ENCODE results near the gene ATXN7L1.
"Not testable (repeated sequence)": the region's sequence is repeated elsewhere in the genome, so short reads cannot be mapped to it uniquely, and the experiment has no call there.

Gene ATXN7L1

DNA sequence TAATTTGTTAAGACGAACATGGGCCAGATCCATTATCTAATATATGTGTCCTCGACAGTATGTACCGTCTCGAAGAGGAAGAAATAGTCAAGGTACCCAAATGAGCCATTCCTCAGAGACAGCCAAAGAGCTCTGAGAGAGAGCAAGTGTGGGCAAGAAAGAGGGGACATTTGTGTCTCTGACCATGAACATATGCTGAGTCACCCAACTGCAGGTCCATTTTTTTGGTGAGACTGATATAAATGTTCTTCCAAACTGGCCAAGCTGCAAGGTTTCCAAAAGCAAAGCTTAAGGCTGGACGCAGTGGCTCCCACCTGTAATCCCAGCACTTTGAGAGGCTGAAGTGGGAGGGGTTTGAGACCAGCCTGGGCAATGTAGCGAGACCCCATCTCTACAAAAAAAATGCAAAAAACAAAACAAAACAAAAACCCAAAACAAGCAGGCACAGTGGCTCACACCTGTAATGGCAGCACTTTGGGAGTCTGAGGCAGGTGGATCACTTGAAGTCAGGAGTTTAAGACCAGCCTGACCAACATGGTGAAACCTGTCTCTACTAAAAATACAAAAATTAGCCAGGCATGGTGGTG is 26.0 kb upstream of the ATXN7L1 start:
- Mint-ChIP-seq H3K27me3 (no peaks in the 10 kb centered on the region), H3K4me1 (peaks cover 21% of the 10 kb centered on the region), H3K27ac (no peak overlapping the region), H3K9me3 (no peaks in the 10 kb centered on the region), H3K36me3 (peaks cover 2% of the 10 kb centered on the region), H3K4me3 (no peak overlapping the region)

DNA sequence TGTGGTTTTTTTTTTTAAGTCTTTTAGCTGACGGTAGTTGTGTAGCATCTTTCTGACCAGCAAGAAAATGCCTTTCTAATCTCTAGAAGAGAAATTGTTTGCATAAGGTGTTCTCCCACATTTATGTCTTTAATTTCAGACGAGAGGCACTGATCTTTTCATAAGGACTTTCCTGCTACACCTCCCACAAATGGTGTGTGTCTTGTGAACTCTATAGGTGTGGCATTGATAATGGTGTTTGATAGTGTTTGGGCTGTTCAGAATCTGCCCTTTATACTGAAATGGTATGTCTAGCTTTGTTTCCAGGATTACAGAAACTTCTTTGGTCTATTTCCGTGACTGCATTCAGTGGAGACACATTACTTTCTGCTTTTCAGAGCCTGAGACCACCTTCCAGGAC is 21.6 kb upstream of the ATXN7L1 start:
- Mint-ChIP-seq H3K4me1 (peaks cover 48% of the 10 kb centered on the region), H3K4me3 (no peak overlapping the region)

DNA sequence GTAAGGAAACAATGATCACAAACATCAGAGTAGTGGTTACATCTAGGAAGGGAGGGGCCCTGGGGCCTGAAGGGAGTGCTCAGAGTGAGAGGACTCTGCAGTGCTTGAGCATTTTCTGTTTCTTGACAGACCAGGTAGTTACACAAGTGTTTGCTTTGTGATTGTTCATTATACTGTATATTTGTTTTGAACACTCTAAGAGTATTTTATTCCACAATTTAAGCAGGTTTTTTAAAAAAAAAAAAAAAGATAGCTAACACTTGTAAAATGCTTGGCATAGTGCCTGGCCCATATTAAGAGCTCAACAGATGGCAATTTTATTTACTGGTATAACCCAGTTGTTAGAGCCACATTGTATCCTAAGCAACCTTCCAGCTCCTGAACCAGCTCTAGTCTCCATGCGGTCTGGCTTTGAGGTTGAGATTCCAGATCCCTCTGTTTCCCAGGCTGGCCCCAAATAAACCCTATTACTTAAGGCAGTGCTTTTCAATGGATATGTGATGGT is 20.1 kb upstream of the ATXN7L1 start:
- no peak overlapping the region for H3K27ac Mint-ChIP-seq
- no peaks in the 10 kb centered on the region for H3K9me3 Mint-ChIP-seq
- peaks cover 5% of the 10 kb centered on the region for H3K36me3 Mint-ChIP-seq
- H3K4me3 Mint-ChIP-seq, result no peak overlapping the region
- H3K27me3 Mint-ChIP-seq, result no peaks in the 10 kb centered on the region
- peaks cover 48% of the 10 kb centered on the region for H3K4me1 Mint-ChIP-seq

More for the DNA sequence above, 21.6 kb upstream of the ATXN7L1 start:
- Mint-ChIP-seq H3K9me3 (no peaks in the 10 kb centered on the region), H3K36me3 (peaks cover 5% of the 10 kb centered on the region), H3K27me3 (no peaks in the 10 kb centered on the region), H3K27ac (no peak overlapping the region)

DNA sequence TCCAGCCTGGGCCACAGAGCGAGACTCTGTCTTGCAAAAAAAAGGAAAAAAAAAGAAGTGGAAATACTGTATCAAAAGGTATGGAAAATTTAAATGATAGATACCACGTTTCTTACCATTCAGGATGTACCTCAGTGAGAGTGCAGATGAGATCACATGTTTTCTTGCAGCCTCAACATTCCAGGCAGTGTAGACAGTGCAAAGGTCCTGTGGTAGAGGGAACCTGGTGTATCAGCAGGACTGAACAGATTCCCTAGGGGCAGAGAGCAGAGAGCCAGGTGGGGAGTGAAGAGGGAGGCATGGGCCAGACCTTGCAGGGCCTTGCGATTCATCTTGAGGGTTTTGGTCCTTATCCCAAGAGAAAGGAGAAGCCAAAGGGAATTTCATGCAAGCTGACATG is 17.7 kb upstream of the ATXN7L1 start:
- Mint-ChIP-seq H3K9me3 (no peaks in the 10 kb centered on the region), H3K36me3 (peaks cover 5% of the 10 kb centered on the region), H3K4me1 (peaks cover 61% of the 10 kb centered on the region), H3K27ac (no peak overlapping the region), H3K4me3 (no peak overlapping the region), H3K27me3 (no peaks in the 10 kb centered on the region)

DNA sequence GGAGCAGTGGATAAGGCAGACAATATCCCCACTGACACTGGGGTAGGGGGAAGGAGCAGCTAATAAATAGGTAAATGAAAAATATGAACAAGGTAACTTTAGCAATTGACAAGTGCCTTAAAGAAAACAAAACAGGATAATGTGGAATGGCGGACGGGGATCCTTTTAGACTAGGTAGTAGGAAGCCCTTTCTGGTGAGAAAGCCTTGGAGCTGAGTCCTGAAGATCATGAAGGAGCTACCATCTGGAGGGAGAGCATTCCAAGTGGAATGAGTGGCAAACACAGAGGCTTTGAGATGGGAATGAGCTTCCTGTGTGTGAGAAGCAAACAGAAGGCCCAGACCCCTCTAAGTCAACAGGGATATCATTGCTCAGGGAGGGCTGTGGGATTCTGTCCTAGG is 16.0 kb upstream of the ATXN7L1 start:
- H3K36me3 Mint-ChIP-seq, result peaks cover 3% of the 10 kb centered on the region
- H3K4me1 Mint-ChIP-seq, result peaks cover 55% of the 10 kb centered on the region
- no peak overlapping the region for H3K4me3 Mint-ChIP-seq
- H3K27me3 Mint-ChIP-seq, result no peaks in the 10 kb centered on the region
- H3K9me3 Mint-ChIP-seq, result no peaks in the 10 kb centered on the region
- no peak overlapping the region for H3K27ac Mint-ChIP-seq

DNA sequence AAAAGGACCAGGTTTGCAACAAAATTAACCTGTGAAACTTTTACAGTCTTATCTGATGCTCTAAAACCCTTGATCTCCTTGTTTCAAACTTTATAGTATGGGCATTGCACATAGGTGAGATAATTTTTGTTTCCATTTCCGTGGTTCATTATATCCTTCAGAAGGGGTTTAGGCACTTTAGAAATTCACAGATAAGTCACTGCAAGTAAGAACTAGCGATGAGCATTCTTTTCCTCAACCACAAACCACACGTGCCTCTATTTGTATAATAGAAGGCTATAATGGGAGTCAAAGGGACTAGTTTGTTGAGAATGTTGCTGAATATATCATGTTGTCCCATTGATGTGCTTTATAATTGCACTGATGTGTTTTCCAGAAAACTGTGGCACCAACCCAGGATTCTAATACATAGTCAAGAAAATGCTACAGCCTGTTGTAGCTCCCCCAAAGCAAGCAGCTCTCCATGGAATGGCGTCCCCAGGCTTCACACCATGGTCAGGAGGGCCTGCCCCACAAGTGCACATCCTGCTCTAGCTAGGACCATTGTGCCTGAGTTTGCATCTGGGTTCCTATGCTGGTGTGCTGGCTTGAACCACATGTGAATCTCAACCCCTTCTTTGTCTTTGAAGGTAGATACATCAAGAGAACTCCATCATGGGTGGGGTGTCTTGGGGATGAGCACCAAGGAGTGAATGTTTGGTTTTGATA is 14.0 kb upstream of the ATXN7L1 start:
- Mint-ChIP-seq H3K9me3 (no peaks in the 10 kb centered on the region), H3K4me3 (peak overlapping the region; percentile 3), H3K27ac (peak overlapping the region; percentile 83), H3K36me3 (peaks cover 3% of the 10 kb centered on the region), H3K4me1 (peaks cover 55% of the 10 kb centered on the region), H3K27me3 (no peaks in the 10 kb centered on the region)

DNA sequence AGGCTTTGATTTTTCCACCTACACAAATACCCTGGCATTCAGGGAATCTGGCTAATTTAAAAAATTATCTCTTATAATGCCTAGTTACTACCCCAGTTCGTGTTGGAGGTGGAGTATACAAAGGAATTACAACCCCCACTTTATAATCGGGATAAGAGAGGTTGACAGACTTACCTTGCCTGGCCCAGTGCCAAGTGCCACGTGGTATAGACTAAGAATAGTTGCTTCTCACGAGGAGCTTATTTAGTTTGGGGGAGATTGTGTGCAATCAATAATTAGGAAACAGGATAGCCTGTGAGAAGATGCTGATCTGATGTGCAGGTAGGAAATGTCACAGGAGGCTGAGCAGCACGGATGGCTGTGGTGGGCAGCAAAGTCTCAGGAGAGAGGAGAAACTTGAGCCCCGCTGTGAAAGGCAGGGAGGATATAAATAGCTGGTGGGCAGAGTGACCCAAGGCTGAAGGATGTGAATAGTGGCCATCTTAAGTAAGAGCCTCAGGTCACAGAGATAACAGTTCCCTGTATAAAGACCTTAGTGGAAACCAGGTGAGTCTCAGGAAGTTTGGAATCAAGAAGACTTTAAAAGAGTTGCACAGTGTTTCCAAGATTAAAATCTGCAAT is 11.3 kb upstream of the ATXN7L1 start:
- no peaks in the 10 kb centered on the region for H3K36me3 Mint-ChIP-seq
- no peak overlapping the region for H3K4me3 Mint-ChIP-seq
- H3K9me3 Mint-ChIP-seq, result no peaks in the 10 kb centered on the region
- H3K4me1 Mint-ChIP-seq, result peaks cover 61% of the 10 kb centered on the region
- H3K27me3 Mint-ChIP-seq, result no peaks in the 10 kb centered on the region
- H3K27ac Mint-ChIP-seq, result peak overlapping the region; percentile 15

DNA sequence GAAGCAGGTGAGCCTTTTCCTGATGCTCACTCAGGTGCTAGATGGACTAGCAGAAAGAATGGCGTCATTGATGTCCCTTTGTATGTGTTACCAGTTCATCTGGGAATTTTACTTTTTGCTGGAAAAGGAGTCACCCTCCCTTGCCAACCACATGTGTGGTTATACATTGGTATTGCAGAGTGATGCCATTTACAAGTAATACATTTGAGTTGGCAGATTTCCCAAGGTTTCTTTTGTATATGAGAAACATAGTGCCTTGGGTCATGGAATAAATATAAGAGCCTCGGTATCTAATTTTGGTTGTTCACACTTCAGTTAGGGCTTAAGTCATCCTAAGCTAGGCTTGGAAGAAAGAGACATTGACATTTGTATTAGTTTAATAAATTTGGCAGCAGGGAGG is 10.4 kb upstream of the ATXN7L1 start:
- Mint-ChIP-seq H3K27me3 (no peaks in the 10 kb centered on the region), H3K4me3 (no peak overlapping the region), H3K4me1 (peaks cover 61% of the 10 kb centered on the region), H3K9me3 (no peaks in the 10 kb centered on the region), H3K27ac (no peak overlapping the region), H3K36me3 (no peaks in the 10 kb centered on the region)

DNA sequence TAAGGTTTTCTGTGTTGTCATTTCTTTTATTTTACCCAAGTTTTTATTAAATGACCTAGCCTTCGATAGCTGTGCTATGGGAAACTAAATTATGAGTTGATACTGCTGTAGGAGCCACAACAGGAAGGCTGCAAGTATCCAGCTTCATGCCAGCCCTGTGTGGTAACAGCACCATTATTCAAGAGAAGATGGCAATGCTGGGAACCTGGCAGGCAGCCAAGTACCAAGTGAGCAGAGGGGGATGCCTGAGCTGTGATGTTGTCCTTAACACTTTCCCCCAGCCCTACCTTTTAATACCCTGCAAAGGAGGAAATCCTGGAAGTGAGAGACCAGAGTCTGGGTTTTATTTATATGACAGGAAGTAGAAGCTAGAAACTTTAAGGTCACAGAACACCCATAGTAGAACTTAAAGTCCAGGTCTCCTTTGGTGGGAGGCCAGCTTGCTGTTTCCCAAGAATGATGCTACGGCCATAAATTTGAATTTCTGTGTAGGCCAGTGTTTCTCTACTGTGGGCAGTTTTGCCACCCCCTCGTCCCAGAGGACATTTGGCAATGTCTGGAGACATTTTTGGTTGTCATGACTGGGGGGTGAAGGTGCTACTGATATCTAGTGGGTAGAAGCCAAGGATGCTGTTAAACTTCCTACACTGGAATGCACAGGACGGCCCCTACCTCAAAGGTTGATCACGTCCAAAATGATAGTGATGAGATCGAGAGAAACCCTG is 9.2 kb upstream of the ATXN7L1 start:
- Mint-ChIP-seq H3K4me1 (peaks cover 61% of the 10 kb centered on the region), H3K36me3 (no peaks in the 10 kb centered on the region), H3K27ac (peak overlapping the region; percentile 72)

DNA sequence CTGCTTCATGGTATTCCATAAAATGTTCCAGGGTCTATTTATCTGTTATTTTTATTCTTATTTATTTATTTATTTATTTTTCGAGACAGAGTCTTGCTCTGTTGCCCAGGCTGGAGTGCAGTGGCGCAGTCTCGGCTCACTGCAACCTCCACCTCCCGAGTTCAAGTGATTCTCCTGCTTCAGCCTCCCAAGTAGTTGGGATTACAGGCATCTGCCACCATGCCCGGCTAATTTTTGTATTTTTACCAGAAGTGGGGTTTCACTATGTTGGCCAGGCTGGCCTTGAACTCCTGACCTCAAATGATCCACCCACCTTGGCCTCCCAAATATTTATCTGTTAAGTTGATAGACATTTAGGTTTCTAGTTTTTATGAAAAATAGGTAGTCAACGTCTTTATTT is 6.8 kb upstream of the ATXN7L1 start:
- not testable (repeated sequence) for H3K4me3 Mint-ChIP-seq, H3K36me3 Mint-ChIP-seq, H3K27me3 Mint-ChIP-seq, H3K9me3 Mint-ChIP-seq, H3K27ac Mint-ChIP-seq
- H3K4me1 Mint-ChIP-seq, result peaks cover 71% of the 10 kb centered on the region

More for the DNA sequence above, 9.2 kb upstream of the ATXN7L1 start:
- H3K4me3 Mint-ChIP-seq, result peak overlapping the region; percentile 26
- H3K9me3 Mint-ChIP-seq, result no peaks in the 10 kb centered on the region
- no peaks in the 10 kb centered on the region for H3K27me3 Mint-ChIP-seq

DNA sequence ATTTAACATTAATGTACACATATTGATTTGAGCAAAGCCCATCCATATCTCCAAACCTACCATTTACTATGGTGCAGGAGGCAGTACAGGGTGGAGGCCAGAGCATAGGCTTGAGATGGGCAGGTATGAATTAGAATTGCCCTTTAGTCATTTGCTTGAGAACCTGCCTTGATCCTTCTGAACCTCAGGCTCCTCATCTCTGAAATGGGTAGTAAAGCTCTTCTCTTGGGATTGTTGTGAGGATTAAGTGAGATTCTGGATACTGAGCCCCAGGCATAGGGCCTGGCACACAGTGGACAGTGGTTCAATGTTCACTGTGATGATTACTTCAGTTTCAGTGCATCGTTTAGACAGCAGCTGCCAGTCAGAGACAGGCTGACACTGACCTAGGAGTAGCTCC is 5.0 kb upstream of the ATXN7L1 start:
- H3K27ac Mint-ChIP-seq, result no peak overlapping the region

DNA sequence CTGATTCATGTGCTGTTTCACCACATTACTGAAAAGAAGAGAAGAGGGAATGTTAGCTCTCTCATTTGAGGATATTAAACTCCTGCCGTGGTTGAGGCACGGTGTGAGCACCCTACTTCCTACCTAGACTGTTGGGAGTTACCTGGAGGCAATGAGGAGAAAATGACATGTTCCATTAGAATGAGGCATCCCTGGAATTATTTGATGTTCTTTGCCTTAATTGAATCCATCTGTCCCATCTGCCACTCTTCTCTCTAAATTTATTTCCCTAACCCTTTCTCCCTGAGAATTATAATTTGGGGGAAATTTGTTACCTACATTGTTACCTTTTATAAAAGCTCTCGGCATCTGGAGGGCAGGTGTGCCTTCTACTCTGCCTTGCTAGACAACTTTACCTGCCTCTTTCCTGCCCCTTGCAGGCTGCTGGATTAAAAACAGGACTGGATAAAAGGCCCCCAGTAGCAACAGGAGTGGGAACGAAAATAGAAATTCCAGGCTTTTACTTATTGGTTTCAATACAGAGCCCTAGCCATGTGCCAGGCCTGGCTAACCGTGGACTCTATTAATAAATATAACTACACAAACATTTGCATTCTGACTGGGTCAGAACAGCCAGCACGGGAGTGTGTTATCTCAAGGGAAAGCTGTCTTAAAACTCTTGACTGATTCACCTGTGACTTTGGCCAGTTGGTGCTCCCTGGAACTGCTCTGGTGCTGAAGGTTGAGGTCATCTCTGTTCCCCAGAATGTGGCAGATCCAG is 4.4 kb upstream of the ATXN7L1 start:
- no peaks in the 10 kb centered on the region for H3K36me3 Mint-ChIP-seq
- H3K27me3 Mint-ChIP-seq, result no peaks in the 10 kb centered on the region
- H3K4me1 Mint-ChIP-seq, result peaks cover 66% of the 10 kb centered on the region
- H3K9me3 Mint-ChIP-seq, result no peaks in the 10 kb centered on the region
- no peak overlapping the region for H3K4me3 Mint-ChIP-seq
- no peak overlapping the region for H3K27ac Mint-ChIP-seq

More for the DNA sequence above, 5.0 kb upstream of the ATXN7L1 start:
- no peaks in the 10 kb centered on the region for H3K9me3 Mint-ChIP-seq
- H3K36me3 Mint-ChIP-seq, result no peaks in the 10 kb centered on the region
- no peaks in the 10 kb centered on the region for H3K27me3 Mint-ChIP-seq
- no peak overlapping the region for H3K4me3 Mint-ChIP-seq
- H3K4me1 Mint-ChIP-seq, result peaks cover 68% of the 10 kb centered on the region

DNA sequence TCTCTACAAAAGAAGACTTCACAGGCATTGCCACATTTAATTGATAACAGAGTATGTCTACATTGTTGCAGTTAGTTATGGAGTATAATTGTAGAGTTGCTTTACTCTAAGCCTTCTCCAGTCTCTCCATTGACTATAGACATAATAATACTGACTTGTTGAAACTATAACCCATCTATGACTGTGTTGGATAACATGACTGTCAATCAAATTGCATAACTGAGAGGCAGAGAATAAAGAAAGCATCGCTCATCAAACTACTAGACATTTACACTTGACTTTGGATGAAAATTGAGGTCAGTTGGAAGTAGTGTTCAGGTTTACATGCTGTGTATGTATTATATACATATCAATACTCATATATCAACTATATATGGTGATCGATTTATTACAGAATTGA is 3.4 kb upstream of the ATXN7L1 start:
- Mint-ChIP-seq H3K9me3 (no peaks in the 10 kb centered on the region), H3K36me3 (no peaks in the 10 kb centered on the region), H3K4me3 (no peak overlapping the region), H3K27me3 (no peaks in the 10 kb centered on the region), H3K4me1 (peaks cover 66% of the 10 kb centered on the region), H3K27ac (no peak overlapping the region)

DNA sequence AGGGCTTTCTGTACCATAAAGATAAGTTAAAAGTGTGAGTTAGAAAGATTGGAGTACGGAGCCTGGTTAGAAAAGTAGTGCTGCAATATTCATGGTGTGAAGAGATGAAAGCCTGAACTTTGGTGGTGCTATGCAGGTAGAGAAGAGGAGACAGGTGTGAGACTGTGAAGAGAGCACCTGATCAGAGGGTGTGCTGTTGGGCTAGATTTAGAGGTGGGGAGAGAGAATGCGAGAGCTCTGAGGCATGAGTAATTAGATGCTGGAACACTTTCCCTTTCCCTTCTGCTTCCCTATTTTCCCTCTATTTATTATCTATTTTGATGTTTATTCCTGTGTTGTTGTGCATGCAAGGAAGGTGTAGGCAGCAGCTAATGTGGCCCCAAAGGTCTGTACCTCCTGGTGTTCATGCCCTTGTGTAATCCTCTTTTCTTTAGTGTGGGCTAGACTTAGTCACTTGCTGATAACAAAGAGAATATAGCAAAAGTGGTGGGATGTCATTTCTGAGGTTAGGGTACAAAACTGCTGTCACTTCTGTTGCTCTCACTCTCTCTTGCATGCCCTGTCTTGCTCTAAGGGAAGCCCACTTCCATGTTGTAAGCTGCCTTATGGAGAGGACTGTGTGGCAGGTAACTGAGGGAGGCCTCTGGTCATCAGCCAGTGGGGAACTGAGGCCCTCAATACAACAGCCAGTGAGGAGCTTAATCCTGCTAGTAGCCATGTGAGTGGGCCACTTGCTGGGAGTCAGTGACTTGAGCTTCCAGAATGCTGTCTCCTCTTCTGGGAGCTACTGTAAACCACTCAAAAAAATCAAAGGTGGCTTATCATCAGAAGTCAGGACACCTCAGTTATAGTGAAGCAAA is 2.6 kb upstream of the ATXN7L1 start:
- Mint-ChIP-seq H3K4me3 (peak overlapping the region; percentile 89), H3K27me3 (no peaks in the 10 kb centered on the region), H3K27ac (no peak overlapping the region), H3K36me3 (no peaks in the 10 kb centered on the region), H3K4me1 (peaks cover 70% of the 10 kb centered on the region), H3K9me3 (no peaks in the 10 kb centered on the region)

Measured in activated naive CD4-positive, alpha-beta T cell treated with anti-CD3 and anti-CD28 coated beads, Interleukin-2, amount 50 U/mL, for 24 hours (primary cell).